Measurements from ENCODE around the gene HSPA14.
A peak's percentile ranks its signal among the peaks of the same experiment; 100 is the strongest.
"Not testable (repeated sequence)": the region's sequence is repeated elsewhere in the genome, so short reads cannot be mapped to it uniquely, and the experiment has no call there.

The HSPA14 gene

GRCh38 chr10:14837757-14838581 lies at the start of gene HSPA14, which contains the start of the genes CDNF and MSANTD7:
Gene HSPA14 (plus strand): TSS chr10:14838306. CDS start chr10:14838403, 97 bp downstream.
Gene CDNF (minus strand): TSS chr10:14838037. CDS start chr10:14837946, 91 bp downstream.
Gene MSANTD7 (plus strand): TSS chr10:14838306. CDS start chr10:14842285, 3,979 bp downstream.
- peak; percentile 96 for DNase-seq (ENCODE audit: low spot score)

GRCh38 chr10:14798636-14799035 lies 39.5 kb upstream of the HSPA14 start:
- DNase-seq (ENCODE audit: low spot score), result no peak

- DNase-seq (ENCODE audit: low spot score), result no peak
Measured at GRCh38 chr10:14800397-14800796, 37.7 kb upstream of the HSPA14 start.

GRCh38 chr10:14801723-14802122 lies 36.4 kb upstream of the HSPA14 start:
- DNase-seq (ENCODE audit: low spot score), result peak; percentile 53

- no peak for DNase-seq (ENCODE audit: low spot score)
Measured at GRCh38 chr10:14803827-14804226, 34.3 kb upstream of the HSPA14 start.

- DNase-seq (ENCODE audit: low spot score), result no peak
Measured at GRCh38 chr10:14806318-14806717, 31.8 kb upstream of the HSPA14 start.

- DNase-seq (ENCODE audit: low spot score), result no peak
Measured at GRCh38 chr10:14810969-14811953, 26.8 kb upstream of the HSPA14 start.

- DNase-seq (ENCODE audit: low spot score), result no peak
Measured at GRCh38 chr10:14812271-14812670, 25.8 kb upstream of the HSPA14 start.

GRCh38 chr10:14815681-14816080 lies 22.4 kb upstream of the HSPA14 start:
- no peak for DNase-seq (ENCODE audit: low spot score)

- not testable (repeated sequence) for DNase-seq (ENCODE audit: low spot score)
Measured at GRCh38 chr10:14816717-14817116, 21.4 kb upstream of the HSPA14 start.

- DNase-seq (ENCODE audit: low spot score), result no peak
Measured at GRCh38 chr10:14820010-14820774, 17.9 kb upstream of the HSPA14 start.

- DNase-seq (ENCODE audit: low spot score), result no peak
Measured at GRCh38 chr10:14820775-14821154, 17.3 kb upstream of the HSPA14 start.

GRCh38 chr10:14821635-14822375 lies 16.3 kb upstream of the HSPA14 start:
- DNase-seq (ENCODE audit: low spot score), result no peak

GRCh38 chr10:14822879-14823755 lies 15.0 kb upstream of the HSPA14 start:
- peak; percentile 47 for DNase-seq (ENCODE audit: low spot score)

GRCh38 chr10:14823966-14824365 lies 14.1 kb upstream of the HSPA14 start:
- no peak for DNase-seq (ENCODE audit: low spot score)

- no peak for DNase-seq (ENCODE audit: low spot score)
Measured at GRCh38 chr10:14826076-14826829, 11.9 kb upstream of the HSPA14 start.

GRCh38 chr10:14833106-14833505 lies 5.0 kb upstream of the HSPA14 start:
- DNase-seq (ENCODE audit: low spot score), result no peak

- no peak for DNase-seq (ENCODE audit: low spot score)
Measured at GRCh38 chr10:14836208-14836607, 1.9 kb upstream of the HSPA14 start.

Measured in D341Med (cell line).